ENCODE results near the gene ZNF143.

ZNF143 gene

GRCh38 chr11:9571071-9571762 is 110.4 kb downstream of the ZNF143 start:
- no peak for DNase-seq (ENCODE audit: low spot score in 2 of 2)

DNA sequence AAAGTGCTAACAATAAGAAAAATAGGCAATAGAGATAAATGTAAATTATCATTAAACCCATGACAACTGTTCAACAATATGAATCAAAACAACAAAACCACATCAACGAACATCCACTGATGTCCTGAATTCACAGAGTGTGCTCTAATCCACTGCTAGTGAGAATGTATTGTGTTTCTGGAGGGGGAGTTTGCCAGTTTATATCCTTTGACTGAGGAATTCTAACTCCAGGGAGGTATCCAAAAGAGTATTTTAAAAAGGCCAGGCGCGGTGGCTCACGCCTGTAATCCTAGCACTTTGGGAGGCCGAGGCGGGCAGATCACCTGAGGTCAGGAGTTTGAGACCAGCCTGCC is 110.9 kb downstream of the ZNF143 start:
- DNase-seq (ENCODE audit: low spot score in 2 of 2) (no peak), ATAC-seq (ENCODE audit: low read depth) (no peak)
- Mint-ChIP-seq H3K4me1 (peaks cover 35% of the 10 kb centered on the region), H3K4me3 (peak overlapping the region; percentile 34), H3K9me3 (no peaks in the 10 kb centered on the region), H3K27me3 (no peaks in the 10 kb centered on the region), H3K36me3 (no peaks in the 10 kb centered on the region), H3K27ac (no peak overlapping the region)

More at GRCh38 chr11:9571071-9571762, 110.4 kb downstream of the ZNF143 start:
- no peaks in the 10 kb centered on the region for H3K9me3 Mint-ChIP-seq
- ATAC-seq (ENCODE audit: low read depth), result no peak
- H3K4me1 Mint-ChIP-seq, result peaks cover 34% of the 10 kb centered on the region
- peak overlapping the region; percentile 34 for H3K4me3 Mint-ChIP-seq
- H3K27ac Mint-ChIP-seq, result peak overlapping the region; percentile 99
- no peaks in the 10 kb centered on the region for H3K36me3 Mint-ChIP-seq
- no peaks in the 10 kb centered on the region for H3K27me3 Mint-ChIP-seq

GRCh38 chr11:9573052-9573774 is 112.4 kb downstream of the ZNF143 start, which contains the start of gene WEE1:
TSS of gene WEE1 (plus strand) at chr11:9573670. CDS start at chr11:9573934, 264 bp downstream.
- no peaks in the 10 kb centered on the region for H3K9me3 Mint-ChIP-seq
- H3K4me3 Mint-ChIP-seq, result peak within 1 kb of the TSS; percentile 99
- peak within 1 kb of the TSS; percentile 92 for H3K27ac Mint-ChIP-seq
- DNase-seq (ENCODE audit: low spot score in 2 of 2), result peak; percentile 95 to 98
- ATAC-seq (ENCODE audit: low read depth), result peak; percentile 83
- peaks cover 4% of the 10 kb centered on the region for H3K36me3 Mint-ChIP-seq
- peaks cover 36% of the 10 kb centered on the region for H3K4me1 Mint-ChIP-seq
- H3K27me3 Mint-ChIP-seq, result no peaks in the 10 kb centered on the region

DNA sequence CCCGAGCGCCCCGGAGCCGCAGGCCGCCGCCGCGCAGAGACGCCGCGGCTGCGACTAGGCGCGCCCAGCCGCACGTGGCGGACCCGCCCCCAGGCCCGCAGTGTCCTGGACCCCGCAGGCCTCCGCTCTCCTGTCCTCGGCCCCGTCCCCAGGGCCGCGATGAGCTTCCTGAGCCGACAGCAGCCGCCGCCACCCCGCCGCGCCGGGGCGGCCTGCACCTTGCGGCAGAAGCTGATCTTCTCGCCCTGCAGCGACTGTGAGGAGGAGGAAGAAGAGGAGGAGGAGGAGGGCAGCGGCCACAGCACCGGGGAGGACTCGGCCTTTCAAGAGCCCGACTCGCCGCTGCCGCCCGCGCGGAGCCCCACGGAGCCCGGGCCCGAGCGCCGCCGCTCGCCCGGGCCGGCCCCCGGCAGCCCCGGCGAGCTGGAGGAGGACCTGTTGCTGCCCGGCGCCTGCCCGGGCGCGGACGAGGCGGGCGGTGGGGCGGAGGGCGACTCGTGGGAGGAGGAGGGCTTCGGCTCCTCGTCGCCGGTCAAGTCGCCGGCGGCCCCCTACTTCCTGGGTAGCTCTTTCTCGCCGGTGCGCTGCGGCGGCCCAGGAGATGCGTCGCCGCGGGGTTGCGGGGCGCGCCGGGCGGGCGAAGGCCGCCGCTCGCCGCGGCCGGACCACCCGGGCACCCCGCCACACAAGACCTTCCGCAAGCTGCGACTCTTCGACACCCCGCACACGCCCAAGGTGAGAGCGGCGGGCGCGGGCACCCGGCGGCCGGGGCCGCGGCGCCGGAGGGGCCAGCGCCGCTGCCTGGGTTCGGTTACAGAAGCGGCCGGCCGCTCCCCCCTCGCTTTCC is 113.2 kb downstream of the ZNF143 start:
- H3K4me3 Mint-ChIP-seq, result peak overlapping the region; percentile 99
- H3K36me3 Mint-ChIP-seq, result peaks cover 4% of the 10 kb centered on the region
- peaks cover 33% of the 10 kb centered on the region for H3K4me1 Mint-ChIP-seq
- H3K27me3 Mint-ChIP-seq, result no peaks in the 10 kb centered on the region
- DNase-seq (ENCODE audit: low spot score in 2 of 2), result peak in 1 of 2 donors; percentile 19
- no peaks in the 10 kb centered on the region for H3K9me3 Mint-ChIP-seq
- peak overlapping the region; percentile 92 for H3K27ac Mint-ChIP-seq
- ATAC-seq (ENCODE audit: low read depth), result peak; percentile 12

DNA sequence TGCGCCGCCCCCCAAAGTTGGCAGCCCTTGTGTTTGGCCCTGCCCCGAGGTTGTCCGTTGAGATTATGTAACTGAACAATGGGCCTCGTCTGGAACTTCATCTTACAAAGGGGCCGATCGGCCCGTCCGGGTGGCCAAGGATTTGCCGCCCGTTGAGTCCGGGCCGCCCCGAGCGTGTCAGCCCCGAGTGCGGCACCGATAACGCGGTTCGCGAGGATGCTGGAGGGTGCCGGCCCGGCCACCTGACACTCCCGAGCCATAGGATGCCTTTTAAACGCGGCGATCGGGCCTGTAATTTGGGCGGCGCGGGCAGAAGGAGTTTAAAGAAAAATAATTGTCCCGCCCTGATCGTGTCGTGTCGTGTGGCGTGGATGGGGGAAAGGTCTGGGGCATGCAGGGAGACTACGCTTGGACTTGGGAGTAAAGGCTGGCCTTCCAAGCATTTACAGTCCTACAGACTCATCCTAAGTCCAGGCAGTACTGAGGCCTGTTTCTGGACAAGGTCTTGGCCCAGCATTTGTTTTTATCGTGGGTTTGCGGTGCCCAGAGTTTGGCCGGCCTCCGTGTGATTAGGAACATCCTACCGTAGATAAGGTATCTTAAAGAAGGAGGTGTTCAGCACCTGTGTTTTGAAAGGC is 113.9 kb downstream of the ZNF143 start:
- peak in 1 of 2 donors; percentile 25 for DNase-seq (ENCODE audit: low spot score in 2 of 2)
- peaks cover 8% of the 10 kb centered on the region for H3K36me3 Mint-ChIP-seq
- H3K4me1 Mint-ChIP-seq, result peaks cover 32% of the 10 kb centered on the region

GRCh38 chr11:9575260-9576240 is 114.7 kb downstream of the ZNF143 start:
- Mint-ChIP-seq H3K4me1 (peaks cover 28% of the 10 kb centered on the region), H3K4me3 (peak overlapping the region; percentile 99), H3K27me3 (no peaks in the 10 kb centered on the region), H3K27ac (peak overlapping the region; percentile 92), H3K36me3 (peaks cover 8% of the 10 kb centered on the region), H3K9me3 (no peaks in the 10 kb centered on the region)
- ATAC-seq (ENCODE audit: low read depth) (no peak), DNase-seq (ENCODE audit: low spot score in 2 of 2) (no peak)

More for the DNA sequence above, 113.9 kb downstream of the ZNF143 start:
- no peak for ATAC-seq (ENCODE audit: low read depth)
- no peaks in the 10 kb centered on the region for H3K27me3 Mint-ChIP-seq
- H3K4me3 Mint-ChIP-seq, result peak overlapping the region; percentile 99
- peak overlapping the region; percentile 92 for H3K27ac Mint-ChIP-seq
- no peaks in the 10 kb centered on the region for H3K9me3 Mint-ChIP-seq

DNA sequence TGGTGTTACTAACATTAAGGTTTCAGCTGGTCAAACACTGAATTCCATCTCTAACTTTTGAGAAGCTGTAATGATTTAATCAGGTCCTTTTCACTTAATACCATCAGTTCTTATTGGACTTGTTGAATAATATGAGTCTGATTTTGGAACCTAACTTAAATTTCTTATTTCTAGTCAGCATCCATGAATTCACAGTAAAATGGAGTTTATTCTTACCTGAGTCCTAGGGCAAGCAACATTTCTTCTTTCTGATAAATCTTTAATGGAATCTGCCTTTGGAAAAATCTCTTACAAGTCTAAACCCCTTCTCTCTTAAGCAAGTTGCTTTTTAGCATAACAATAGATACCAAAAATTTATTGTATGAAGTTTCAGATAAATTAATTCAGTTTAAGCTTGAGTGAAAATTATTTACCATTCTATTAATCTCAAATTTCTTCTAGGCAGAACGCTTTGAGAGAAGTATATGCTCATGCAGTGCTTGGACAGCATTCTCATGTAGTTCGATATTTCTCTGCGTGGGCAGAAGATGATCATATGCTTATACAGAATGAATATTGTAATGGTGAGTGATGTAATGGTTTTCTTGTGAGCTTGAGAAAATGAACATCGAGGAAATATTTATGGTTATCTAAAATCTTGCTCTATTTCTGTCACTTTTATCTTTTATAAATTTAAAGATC is 116.0 kb downstream of the ZNF143 start:
- no peaks in the 10 kb centered on the region for H3K9me3 Mint-ChIP-seq
- H3K4me3 Mint-ChIP-seq, result peak overlapping the region; percentile 84
- H3K4me1 Mint-ChIP-seq, result peaks cover 22% of the 10 kb centered on the region
- H3K27ac Mint-ChIP-seq, result peak overlapping the region; percentile 92
- no peak for ATAC-seq (ENCODE audit: low read depth)
- no peaks in the 10 kb centered on the region for H3K27me3 Mint-ChIP-seq
- no peak for DNase-seq (ENCODE audit: low spot score in 2 of 2)
- peaks cover 13% of the 10 kb centered on the region for H3K36me3 Mint-ChIP-seq

GRCh38 chr11:9577556-9577955 is 116.7 kb downstream of the ZNF143 start:
- Mint-ChIP-seq H3K4me3 (peak overlapping the region; percentile 84), H3K27ac (peak overlapping the region; percentile 92), H3K4me1 (peaks cover 22% of the 10 kb centered on the region), H3K9me3 (no peaks in the 10 kb centered on the region), H3K27me3 (no peaks in the 10 kb centered on the region), H3K36me3 (peaks cover 13% of the 10 kb centered on the region)
- ATAC-seq (ENCODE audit: low read depth), result no peak
- DNase-seq (ENCODE audit: low spot score in 2 of 2), result no peak

Data from memory B cell (primary cell).